SK-N-SH (cell line): ENCODE measurements around the gene BOC. TPM values are rescaled to one million over a fixed set of nuclear protein-coding genes. Genes with fewer than 3 reads are reported as not detected.

Experiments used
- CTCF ChIA-PET: fragments of 300-600, 350-600 bp; formaldehyde crosslinking; extraction: SDS; loops from one replicate; lab custom pipeline; 2021; lab: Yijun Ruan, JAX
- POLR2A ChIA-PET: fragments of 350-600 bp; sonication (Branson Sonifier 250); formaldehyde crosslinking; extraction: SDS; loops from one replicate; lab custom pipeline; 2020; ENCODE audit warnings: antibody characterized with exemption, inconsistent platforms; lab: Yijun Ruan, JAX
- DNase-seq: peaks from one replicate; pipeline ENCODE4 v3.0.0; 2012
- H2AFZ ChIP-seq: fragments of 200-600 bp; sonication (generic); 2 replicates; pipeline ENCODE4 v1.8.1; 2016; ENCODE audit warnings: antibody characterized with exemption, mild to moderate bottlenecking, low read depth
- H3F3A ChIP-seq: fragments of 200-600 bp; sonication (generic); replicated peaks from 2 replicates; pipeline ENCODE3; 2016; ENCODE audit warnings: antibody characterized with exemption, mild to moderate bottlenecking; ENCODE audit not compliant: insufficient read depth
- H3K27ac ChIP-seq, 2 experiments: fragments of 200-500 bp in 1 of 2; fragments of 200-600 bp in 1 of 2; sonication (Bioruptor generic) in 1 of 2; sonication (generic), shearing (Covaris generic) in 1 of 2; 2 replicates each; pipeline versions ENCODE4 v1.5.1 to v1.6.1; 2014 to 2016; ENCODE audit warnings: low read depth in 2 of 2, inconsistent platforms in 1 of 2, low read length in 1 of 2, mild to moderate bottlenecking in 1 of 2, mixed read lengths in 1 of 2
- H3K27me3 ChIP-seq: fragments of 200-600 bp; sonication (generic), shearing (Covaris generic); 2 replicates; pipeline ENCODE4 v1.6.1; 2016; ENCODE audit warnings: mixed run types; ENCODE audit not compliant: insufficient read depth
- H3K36me3 ChIP-seq, 2 experiments: fragments of 200-500 bp in 1 of 2; fragments of 200-600 bp in 1 of 2; sonication (Bioruptor generic) in 1 of 2; sonication (generic) in 1 of 2; replicated peaks in 1 of 2; 2 replicates each; pipeline versions ENCODE3 to v1.5.1; 2014 to 2016; ENCODE audit warnings: low read length in 1 of 2, mild to moderate bottlenecking in 1 of 2; ENCODE audit not compliant: insufficient read depth in 2 of 2, control insufficient read depth in 1 of 2
- H3K4me1 ChIP-seq, 2 experiments: fragments of 200-500 bp in 1 of 2; fragments of 200-600 bp in 1 of 2; sonication (Bioruptor generic) in 1 of 2; sonication (generic), shearing (Covaris generic) in 1 of 2; 2 replicates each; pipeline versions ENCODE4 v1.5.1 to v1.6.1; 2014 to 2016; ENCODE audit warnings: low read depth in 1 of 2, low read length in 1 of 2, mixed run types in 1 of 2; ENCODE audit not compliant: insufficient read depth in 2 of 2, control insufficient read depth in 1 of 2
- H3K4me2 ChIP-seq: fragments of 200-600 bp; sonication (generic), shearing (Covaris generic); 2 replicates; pipeline ENCODE4 v1.6.1; 2017; ENCODE audit warnings: mixed run types
- H3K4me3 ChIP-seq, 2 experiments: fragments of 200-500 bp in 1 of 2; fragments of 200-600 bp in 1 of 2; sonication (Bioruptor generic) in 1 of 2; sonication (generic), shearing (Covaris generic) in 1 of 2; 2 replicates each; pipeline versions ENCODE4 v1.5.1 to v1.8.1; 2014 to 2016; ENCODE audit warnings: low read depth in 2 of 2, inconsistent platforms in 1 of 2, low read length in 1 of 2, mild to moderate bottlenecking in 1 of 2, mixed read lengths in 1 of 2, moderate library complexity in 1 of 2
- H3K79me2 ChIP-seq: fragments of 200-600 bp; sonication (generic); 2 replicates; pipeline ENCODE4 v1.8.1; 2017; ENCODE audit warnings: mild to moderate bottlenecking; ENCODE audit not compliant: insufficient read depth
- H3K9ac ChIP-seq: fragments of 200-600 bp; sonication (generic); 2 replicates; pipeline ENCODE4 v1.6.1; 2017; ENCODE audit warnings: mixed run types
- H3K9me2 ChIP-seq: fragments of 200-600 bp; sonication (generic); 2 replicates; pipeline ENCODE4 v1.6.1; 2017; ENCODE audit warnings: mixed run types
- H3K9me3 ChIP-seq: fragments of 200-600 bp; sonication (generic); 2 replicates; pipeline ENCODE4 v1.6.1; 2017; ENCODE audit warnings: mixed run types, mild to moderate bottlenecking, moderate library complexity
- H4K20me1 ChIP-seq: fragments of 200-600 bp; sonication (generic); 2 replicates; pipeline ENCODE4 v1.6.1; 2017; ENCODE audit warnings: mild to moderate bottlenecking, mixed run types; ENCODE audit not compliant: insufficient read depth
- CHD2 ChIP-seq: fragments of 150-350 bp; IDR thresholded peaks from 2 replicates; pipeline ENCODE4 v1.6.1; 2018; ENCODE audit warnings: low read length; ENCODE audit not compliant: partially characterized antibody
- EP300 ChIP-seq, 2 experiments: IDR thresholded peaks; 2 replicates each; pipeline versions ENCODE4 v1.4.0 to v1.6.1; 2012; ENCODE audit warnings: borderline replicate concordance in 1 of 2, low read depth in 1 of 2, low read length in 1 of 2
- FOSL2 ChIP-seq: IDR thresholded peaks from 2 replicates; pipeline ENCODE4 v1.4.0; 2012; ENCODE audit warnings: low read depth, mild to moderate bottlenecking, moderate library complexity, borderline replicate concordance
- FOXJ3 ChIP-seq: sonication (generic); formaldehyde crosslinking; IDR thresholded peaks from 2 replicates; pipeline ENCODE4 v1.5.1; 2020; ENCODE audit warnings: mild to moderate bottlenecking, missing genetic modification reagents
- FOXM1 ChIP-seq: IDR thresholded peaks from 2 replicates; pipeline ENCODE4 v1.4.0; 2012; ENCODE audit warnings: low read depth, mild to moderate bottlenecking
- GATA2 ChIP-seq: sonication (generic); formaldehyde crosslinking; IDR thresholded peaks from 2 replicates; pipeline ENCODE4 v1.5.0; 2020; ENCODE audit warnings: mild to moderate bottlenecking, missing genetic modification reagents
- IRF3 ChIP-seq: fragments of 150-350 bp; IDR thresholded peaks from 2 replicates; pipeline ENCODE4 v1.6.1; 2016; ENCODE audit warnings: mild to moderate bottlenecking, low read depth, low read length
- POLR2AphosphoS5 ChIP-seq: IDR thresholded peaks from 2 replicates; pipeline ENCODE4 v1.6.1; 2012; ENCODE audit warnings: low read depth, low read length
- RAD21 ChIP-seq: IDR thresholded peaks from 2 replicates; pipeline ENCODE4 v1.6.1; 2012; ENCODE audit warnings: mild to moderate bottlenecking, low read length
- RCOR1 ChIP-seq: fragments of 150-350 bp; IDR thresholded peaks from 2 replicates; pipeline ENCODE4 v1.6.1; 2017; ENCODE audit warnings: antibody characterized with exemption, low read length
- SIN3A ChIP-seq: IDR thresholded peaks from 2 replicates; pipeline ENCODE4 v1.6.1; 2012; ENCODE audit warnings: low read depth, mild to moderate bottlenecking, low read length, moderate library complexity, borderline replicate concordance
- WGBS: methylation state at CpG from one replicate; pipeline ENCODE4 v1.1.6; 2017; ENCODE audit warnings: low lambda C conversion rate; 5-methylcytosine and 5-hydroxymethylcytosine counted together
- polyA plus RNA-seq, 3 experiments: library from polyadenylated mRNA; depleted of rRNA; stranded (reverse); fragments of >200 nt; gene quantifications; 2 replicates each; pipeline ENCODE4 v1.2.3, GENCODE V29; 2012

The BOC gene
- polyA plus RNA-seq, 1 of the 3 experiments (the other 2 are of a cell fraction) = 6.6 TPM

- H3K9ac ChIP-seq = no peak overlapping the region
- no peak overlapping the region for H3K27ac ChIP-seq
- H3K9me3 ChIP-seq = no peaks in the 10 kb centered on the region
- H3K4me1 ChIP-seq = peaks cover 10 to 15% of the 10 kb centered on the region in 2 experiments
- H3K36me3 ChIP-seq = peaks cover 0 to 7% of the 10 kb centered on the region in 2 experiments
- CTCF ChIA-PET = interaction anchor here (0.8 to 11.7 kb wide), 41 partner anchors 10 to 649 kb away, joined by 3 to 120 read pairs (median 5); partner anchors contain the start of gene BOC
- no peak overlapping the region for H2AFZ ChIP-seq
- no peaks in the 10 kb centered on the region for H3K9me2 ChIP-seq
- H3K4me3 ChIP-seq = no peak overlapping the region
- no peaks in the 10 kb centered on the region for H3K27me3 ChIP-seq
- H4K20me1 ChIP-seq = no peaks in the 10 kb centered on the region
- H3F3A ChIP-seq = no peaks in the 10 kb centered on the region
- TF ChIP-seq FOSL2 = no peak
- TF ChIP-seq, all 33 proteins: peak for 0
- H3K79me2 ChIP-seq = no peaks in the 10 kb centered on the region
- WGBS = 95% methylated on average over 3 of the region's 3 CpGs
- DNase-seq = no peak
- POLR2A ChIA-PET = interaction anchor here (1.2 to 1.6 kb wide), 3 partner anchors 122 to 236 kb away, joined by 3 to 5 read pairs (median 3); no protein-coding TSS in a partner anchor
- H3K4me2 ChIP-seq = no peak overlapping the region
Observed at GRCh38 chr3:113288881-113289280, 77.5 kb downstream of the BOC start.

- Histone ChIP-seq H3F3A (no peaks in the 10 kb centered on the region), H3K9me2 (no peaks in the 10 kb centered on the region), H4K20me1 (no peaks in the 10 kb centered on the region), H3K79me2 (no peaks in the 10 kb centered on the region), H3K27ac (peak overlapping the region in 1 of 2 experiments; percentile 74; a peak in 2 of 4 replicates), H3K27me3 (no peaks in the 10 kb centered on the region), H2AFZ (no peak overlapping the region), H3K9me3 (no peaks in the 10 kb centered on the region)
- DNase-seq = peak; percentile 53
- peak; percentile 78; the same call in 1 of the 2 replicates for TF ChIP-seq RCOR1
- no peak for TF ChIP-seq SIN3A
- peak; percentile 36 for TF ChIP-seq CHD2
- TF ChIP-seq POLR2AphosphoS5 = no peak
- peak; percentile 79; the same call in 1 of the 2 replicates for TF ChIP-seq FOXJ3 (CRISPR knock-in tag)
- no peak for TF ChIP-seq FOXM1
- no peak for TF ChIP-seq FOSL2
- peak in 1 of 2 experiments; percentile 86; a peak in 2 of 4 replicates for TF ChIP-seq EP300 (IDR thresholded peaks at IDR 0.05; ENCODE audit: borderline replicate concordance in 1 of 2, low read depth in 1 of 2, low read length in 1 of 2)
- no peak for TF ChIP-seq IRF3
- TF ChIP-seq RAD21 = peak; percentile 2; the same call in 1 of the 2 replicates
- peak; percentile 65 for TF ChIP-seq GATA2 (CRISPR knock-in tag)
- TF ChIP-seq, all 33 proteins: peak for 6
- ChIA-PET POLR2A (interaction anchor here (0.9 kb wide), 1 partner anchor 143 kb away, joined by 5 read pairs; no protein-coding TSS in a partner anchor), CTCF (interaction anchor here (1.0 to 11.7 kb wide), 5 partner anchors 12 to 1247 kb away, joined by 3 to 120 read pairs (median 4); no protein-coding TSS in a partner anchor)
- Histone ChIP-seq H3K4me1 (peaks cover 10 to 11% of the 10 kb centered on the region in 2 experiments), H3K4me3 (no peak overlapping the region), H3K4me2 (no peak overlapping the region), H3K36me3 (peaks cover 0 to 3% of the 10 kb centered on the region in 2 experiments), H3K9ac (no peak overlapping the region)
- 60% methylated on average over 6 of the region's 6 CpGs for WGBS
Observed at GRCh38 chr3:113291572-113291971, 80.2 kb downstream of the BOC start.
